ENCODE data around the gene RNF151.
"Not testable (repeated sequence)": the region's sequence is repeated elsewhere in the genome, so short reads cannot be mapped to it uniquely, and the experiment has no call there.

RNF151 gene

GRCh38 chr16:1939833-1940232 lies 26.8 kb upstream of the RNF151 start:
- DNase-seq, result not testable (repeated sequence)

GRCh38 chr16:1940273-1941161 lies 26.1 kb upstream of the RNF151 start:
- no peak for DNase-seq

GRCh38 chr16:1941162-1942046 lies 25.3 kb upstream of the RNF151 start:
- no peak for DNase-seq

- no peak for DNase-seq
These were observed 24.4 kb upstream of the RNF151 start for GRCh38 chr16:1942047-1942809.

- DNase-seq, result peak; percentile 85
These were observed 23.6 kb upstream of the RNF151 start, which contains the start of gene MSRB1 for GRCh38 chr16:1942810-1943726. Gene MSRB1 (minus strand): TSS chr16:1943199. CDS start chr16:1943156, 43 bp downstream.

GRCh38 chr16:1944612-1945199 lies 21.9 kb upstream of the RNF151 start:
- DNase-seq, result no peak

GRCh38 chr16:1945559-1946391 lies 20.9 kb upstream of the RNF151 start:
- DNase-seq, result no peak

- DNase-seq, result no peak
These were observed 19.9 kb upstream of the RNF151 start for GRCh38 chr16:1946495-1947368.

GRCh38 chr16:1947369-1947670 lies 19.3 kb upstream of the RNF151 start:
- no peak for DNase-seq

- DNase-seq, result no peak
These were observed 17.1 kb upstream of the RNF151 start for GRCh38 chr16:1949507-1949906.

- no peak for DNase-seq
These were observed 16.6 kb upstream of the RNF151 start for GRCh38 chr16:1950047-1950446.

- DNase-seq, result no peak
These were observed 16.1 kb upstream of the RNF151 start for GRCh38 chr16:1950559-1950958.

- DNase-seq, result no peak
These were observed 12.9 kb upstream of the RNF151 start for GRCh38 chr16:1953734-1954133.

GRCh38 chr16:1957434-1958142 lies 9.1 kb upstream of the RNF151 start:
- DNase-seq, result not testable (repeated sequence)

- DNase-seq, result not testable (repeated sequence)
These were observed 8.5 kb upstream of the RNF151 start for GRCh38 chr16:1958143-1958491.

- DNase-seq, result no peak
These were observed 7.9 kb upstream of the RNF151 start for GRCh38 chr16:1958715-1959268.

- DNase-seq, result no peak
These were observed 7.2 kb upstream of the RNF151 start, which contains the start of gene NDUFB10 for GRCh38 chr16:1959269-1960039. Gene NDUFB10 (plus strand): TSS chr16:1959538. CDS start chr16:1959625, 87 bp downstream.

Data from NCI-H524 treated with DMSO at 0.1 percent for 48 hours (cell line).